IMR-90 (cell line): ENCODE data around the gene EIF4G2. TPM values are rescaled to one million over a fixed set of nuclear protein-coding genes. Genes with fewer than 3 reads are reported as not detected.
A peak's percentile ranks its signal among the peaks of the same experiment; 100 is the strongest.

ENCODE experiments used
- ATAC-seq: fragments of 200-7000 bp; cut with Tn5 transposase; 2 replicates; pipeline ENCODE4 v1.9.1; 2020; ENCODE audit warnings: low read depth, mild to moderate bottlenecking, moderate library complexity
- BruUV-seq: library from RNA; stranded (reverse); fragments of 400-500 nt; replicated peaks from 2 replicates; lab custom pipeline; 2021; lab: Mats Ljungman, UMichigan
- CTCF ChIA-PET: fragments of 300-600 bp; formaldehyde crosslinking; extraction: SDS; loops from one replicate; lab custom pipeline; 2021; ENCODE audit warnings: antibody characterized with exemption; lab: Yijun Ruan, JAX
- POLR2A ChIA-PET: fragments of 300-600 bp; sonication (Branson Sonifier 250); formaldehyde crosslinking; loops from one replicate; lab custom pipeline; 2022; ENCODE audit warnings: antibody characterized with exemption; ENCODE audit not compliant: unreplicated experiment; lab: Charles Lee
- DNase-seq: peaks from one replicate; pipeline ENCODE4 v3.0.0; 2013
- H2AFZ ChIP-seq: replicated peaks from 2 replicates; pipeline ENCODE3; 2013; ENCODE audit warnings: low read length, mild to moderate bottlenecking; ENCODE audit not compliant: poor library complexity
- H2AK5ac ChIP-seq: 2 replicates; pipeline ENCODE4 v1.6.1; 2013; ENCODE audit warnings: low read depth, low read length, inconsistent platforms
- H2AK9ac ChIP-seq: replicated peaks from 2 replicates; pipeline ENCODE3; 2013; ENCODE audit warnings: mild to moderate bottlenecking, low read depth, low read length, moderate library complexity; ENCODE audit not compliant: poor library complexity
- H2BK120ac ChIP-seq: 2 replicates; pipeline ENCODE4 v1.6.1; 2013; ENCODE audit warnings: low read depth, low read length, inconsistent platforms
- H2BK15ac ChIP-seq: 3 replicates; pipeline ENCODE4 v1.6.1; 2013; ENCODE audit warnings: low read depth, low read length, inconsistent platforms
- H2BK20ac ChIP-seq: 2 replicates; pipeline ENCODE4 v1.6.1; 2013; ENCODE audit warnings: low read depth, mild to moderate bottlenecking, inconsistent platforms, low read length, moderate library complexity
- H2BK5ac ChIP-seq: 2 replicates; pipeline ENCODE4 v1.6.1; 2013; ENCODE audit warnings: mild to moderate bottlenecking, low read depth, low read length, inconsistent platforms; ENCODE audit not compliant: poor library complexity, severe bottlenecking
- H3K14ac ChIP-seq: replicated peaks from 2 replicates; pipeline ENCODE4 v1.6.1; 2013; ENCODE audit warnings: low read depth, low read length, inconsistent platforms
- H3K18ac ChIP-seq: 2 replicates; pipeline ENCODE4 v1.6.1; 2013; ENCODE audit warnings: low read depth, low read length, control low read depth
- H3K23ac ChIP-seq: 2 replicates; pipeline ENCODE4 v1.6.1; 2013; ENCODE audit warnings: low read depth, low read length, inconsistent platforms
- H3K27ac ChIP-seq: 2 replicates; pipeline ENCODE4 v1.5.1; 2013; ENCODE audit warnings: mild to moderate bottlenecking, control low read depth, low read length; ENCODE audit not compliant: insufficient read depth
- H3K27me3 ChIP-seq: 2 replicates; pipeline ENCODE4 v1.6.1; 2013; ENCODE audit warnings: low read length; ENCODE audit not compliant: control insufficient read depth, insufficient read depth
- H3K36me3 ChIP-seq: 2 replicates; pipeline ENCODE4 v1.6.1; 2013; ENCODE audit warnings: low read length, mixed read lengths; ENCODE audit not compliant: control insufficient read depth, insufficient read depth
- H3K4ac ChIP-seq: 2 replicates; pipeline ENCODE4 v1.6.1; 2013; ENCODE audit warnings: low read depth, low read length, inconsistent platforms
- H3K4me1 ChIP-seq: 2 replicates; pipeline ENCODE4 v1.6.1; 2013; ENCODE audit warnings: low read length, mixed read lengths; ENCODE audit not compliant: control insufficient read depth, insufficient read depth
- H3K4me2 ChIP-seq: 2 replicates; pipeline ENCODE4 v1.6.1; 2013; ENCODE audit warnings: low read depth, mild to moderate bottlenecking, control low read depth, low read length, moderate library complexity
- H3K4me3 ChIP-seq: 2 replicates; pipeline ENCODE4 v1.5.1; 2013; ENCODE audit warnings: low read depth, mild to moderate bottlenecking, control low read depth, low read length, moderate library complexity; ENCODE audit not compliant: insufficient read depth
- H3K56ac ChIP-seq: 2 replicates; pipeline ENCODE4 v1.6.1; 2013; ENCODE audit warnings: low read length, inconsistent platforms; ENCODE audit not compliant: insufficient read depth; ENCODE audit errors: extremely low read depth
- H3K79me1 ChIP-seq, 2 experiments: 2 replicates each; pipeline ENCODE4 v1.6.1; 2013; ENCODE audit warnings: low read length in 2 of 2, inconsistent platforms in 1 of 2, low read depth in 1 of 2
- H3K9ac ChIP-seq: 2 replicates; pipeline ENCODE4 v1.6.1; 2013; ENCODE audit warnings: low read depth, low read length, control low read depth
- H3K9me1 ChIP-seq: 2 replicates; pipeline ENCODE4 v1.6.1; 2013; ENCODE audit warnings: low read length, inconsistent platforms; ENCODE audit not compliant: insufficient read depth
- H3K9me3 ChIP-seq: 2 replicates; pipeline ENCODE4 v1.6.1; 2013; ENCODE audit warnings: low read length; ENCODE audit not compliant: control insufficient read depth, insufficient read depth
- H4K20me1 ChIP-seq: 2 replicates; pipeline ENCODE4 v1.6.1; 2013; ENCODE audit warnings: low read length, inconsistent platforms; ENCODE audit not compliant: insufficient read depth
- H4K5ac ChIP-seq: 2 replicates; pipeline ENCODE4 v1.6.1; 2013; ENCODE audit warnings: mild to moderate bottlenecking, low read depth, low read length, control low read depth
- H4K8ac ChIP-seq, 2 experiments: 2 replicates each; pipeline ENCODE4 v1.6.1; 2013; ENCODE audit warnings: low read depth in 2 of 2, low read length in 2 of 2, control low read depth in 1 of 2, inconsistent platforms in 1 of 2
- H4K91ac ChIP-seq: 2 replicates; pipeline ENCODE4 v1.6.1; 2013; ENCODE audit warnings: low read depth, low read length, inconsistent platforms; ENCODE audit not compliant: insufficient read depth
- BHLHE40 ChIP-seq: fragments of 150-350 bp; IDR thresholded peaks from 2 replicates; pipeline ENCODE4 v1.6.1; 2016; ENCODE audit warnings: mild to moderate bottlenecking, low read depth, low read length
- CEBPB ChIP-seq: IDR thresholded peaks from 2 replicates; pipeline ENCODE4 v1.6.1; 2012; ENCODE audit warnings: low read depth, low read length, improper control_type of control experiment
- CHD1 ChIP-seq: IDR thresholded peaks from 2 replicates; pipeline ENCODE4 v1.6.1; 2012; ENCODE audit warnings: low read depth, low read length, improper control_type of control experiment
- CTCF ChIP-seq: conservative IDR thresholded peaks from 2 replicates; pipeline ENCODE4 v1.5.1; 2012; ENCODE audit warnings: mild to moderate bottlenecking, low read depth, low read length, improper control_type of control experiment
- ELK1 ChIP-seq: fragments of 150-350 bp; IDR thresholded peaks from 2 replicates; pipeline ENCODE4 v1.6.1; 2016; ENCODE audit warnings: low read depth, mild to moderate bottlenecking, low read length, moderate library complexity, borderline replicate concordance
- FOS ChIP-seq: fragments of 150-350 bp; IDR thresholded peaks from 2 replicates; pipeline ENCODE4 v1.6.1; 2016; ENCODE audit warnings: low read depth, low read length
- MAZ ChIP-seq: IDR thresholded peaks from 2 replicates; pipeline ENCODE4 v1.6.1; 2012; ENCODE audit warnings: low read depth, mild to moderate bottlenecking, low read length, improper control_type of control experiment, moderate library complexity, borderline replicate concordance
- MXI1 ChIP-seq: IDR thresholded peaks from 2 replicates; pipeline ENCODE4 v1.6.1; 2012; ENCODE audit warnings: low read depth, mild to moderate bottlenecking, low read length, moderate library complexity, borderline replicate concordance
- POLR2A ChIP-seq: IDR thresholded peaks from 2 replicates; pipeline ENCODE4 v1.6.1; 2012; ENCODE audit warnings: mild to moderate bottlenecking, low read depth, low read length
- RAD21 ChIP-seq: IDR thresholded peaks from 2 replicates; pipeline ENCODE4 v1.6.1; 2012; ENCODE audit warnings: low read length, improper control_type of control experiment
- RFX5 ChIP-seq: IDR thresholded peaks from 2 replicates; pipeline ENCODE4 v1.8.0; 2012; ENCODE audit warnings: low read depth, mild to moderate bottlenecking, low read length, moderate library complexity
- SMC3 ChIP-seq: fragments of 150-350 bp; IDR thresholded peaks from 2 replicates; pipeline ENCODE4 v1.6.1; 2016; ENCODE audit warnings: low read depth, mild to moderate bottlenecking, antibody characterized with exemption, low read length, moderate library complexity
- WGBS, 2 experiments: methylation state at CpG; one replicate each; pipeline versions ENCODE4 v1.1.5 to v1.1.7; 2013; ENCODE audit warnings: missing lambda C conversion rate in 2 of 2; ENCODE audit not compliant: insufficient read length in 1 of 2; ENCODE audit errors: extremely low coverage in 2 of 2; 5-methylcytosine and 5-hydroxymethylcytosine counted together
- dilution Hi-C: fragments of 300-500 bp; cut with HindIII; formaldehyde crosslinking; loops from one replicate; pipeline ENCODE4 v1.14.3; 2018; ENCODE audit warnings: low sequenced_read_pairs; ENCODE audit not compliant: unreplicated experiment
- in situ Hi-C: fragments of 300-500 bp; cut with MboI; formaldehyde crosslinking; loops from 3 replicates; pipeline ENCODE4 v1.14.3; 2019; ENCODE audit warnings: low sequenced_read_pairs, inconsistent platforms, mixed read lengths
- intact Hi-C: fragments of 100-400 bp; cut with micrococcal nuclease; formaldehyde crosslinking; loops from 2 replicates; pipeline ENCODE4 v1.10.0; 2022
- polyA plus RNA-seq, 3 experiments: library from polyadenylated mRNA; depleted of rRNA; stranded (reverse); fragments of >200 nt; gene quantifications; 2 replicates each; pipeline ENCODE4 v1.2.3, GENCODE V29; 2012; ENCODE audit warnings: low replicate concordance in 1 of 3
- total RNA-seq: library from RNA; depleted of rRNA; stranded (reverse); fragments of >200 nt; gene quantifications from 2 replicates; pipeline ENCODE4 v1.2.3, GENCODE V29; 2012

EIF4G2 gene
- total and polyA plus RNA-seq, 2 of the 4 experiments (the other 2 are of a cell fraction), result 492 to 1,216 TPM

DNA sequence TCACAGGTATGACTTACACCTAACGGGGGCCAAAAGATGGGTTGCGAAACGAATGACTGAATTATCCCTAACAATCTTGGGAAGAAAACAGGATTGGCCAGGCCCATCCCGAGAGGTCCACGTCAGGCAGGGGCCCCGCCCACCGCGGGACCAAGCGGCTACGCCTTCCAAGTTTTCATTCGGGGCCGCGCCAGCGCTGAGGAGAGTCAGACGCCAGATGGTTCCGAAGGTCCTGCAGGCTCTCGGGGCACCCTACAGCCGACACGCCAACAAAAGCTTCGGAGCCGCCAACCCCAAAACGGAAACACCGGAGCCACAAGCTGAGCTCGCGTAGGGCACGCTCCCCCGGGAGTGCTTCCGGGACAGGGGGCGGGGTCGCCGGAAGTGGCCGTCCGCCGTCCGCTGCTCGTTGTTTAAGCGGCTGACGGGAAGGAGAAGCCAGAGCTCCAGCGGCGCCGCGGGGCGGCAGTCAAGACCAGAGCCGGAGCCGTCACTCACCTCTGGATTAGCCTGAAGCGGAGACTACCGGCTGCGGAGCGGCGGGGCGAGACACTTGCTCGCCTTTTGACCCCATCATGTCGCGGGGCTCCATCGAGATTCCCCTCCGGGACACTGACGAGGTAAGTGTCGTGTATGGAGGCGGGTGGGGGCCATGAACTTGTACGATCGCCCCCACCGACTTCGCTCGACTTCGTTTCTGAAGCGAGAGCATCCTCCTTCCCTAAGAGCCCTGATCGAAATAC is 57.7 kb downstream of the EIF4G2 start, which contains the start of gene CTR9 (continued):
- peak; percentile 92; the same call in 1 of the 2 replicates for TF ChIP-seq MXI1
- TF ChIP-seq BHLHE40, result 0 out of 2 replicates have a peak, but pooled peaks have one; percentile 31

DNA sequence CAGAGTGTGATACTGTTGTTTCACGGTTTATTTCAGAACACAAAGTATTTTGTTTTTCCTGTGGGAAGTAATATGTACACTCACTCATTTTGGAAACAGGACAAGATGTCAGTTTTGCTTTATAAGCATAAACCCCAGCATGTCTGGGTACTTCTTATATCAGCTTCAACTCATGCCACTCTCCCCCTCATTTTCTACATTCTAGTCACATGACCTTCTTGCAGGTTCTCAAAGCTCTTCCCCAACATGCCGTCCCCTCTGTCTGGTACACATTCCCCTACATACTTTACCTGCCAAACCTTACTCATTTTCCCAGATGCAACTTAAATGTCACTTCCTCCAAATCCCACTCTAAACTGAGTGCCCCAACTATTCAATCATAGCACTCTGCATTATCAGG is 59.2 kb downstream of the EIF4G2 start:
- no peak for ATAC-seq
- in situ Hi-C loops (loop anchor here (25.0 kb wide), 2 partner anchors 537 to 762 kb away; no protein-coding TSS in a partner anchor), dilution Hi-C loops (loop anchor here (25.0 kb wide), 1 partner anchor 237 kb away; no protein-coding TSS in a partner anchor), intact Hi-C loops (no loop called here)
- Histone ChIP-seq H4K20me1 (peaks cover 9% of the 10 kb centered on the region), H4K5ac (no peak overlapping the region), H3K79me1 (peaks cover 12 to 19% of the 10 kb centered on the region in 2 experiments), H2BK20ac (no peak overlapping the region), H2AK5ac (no peak overlapping the region), H3K4ac (no peak overlapping the region), H3K4me3 (no peak overlapping the region), H3K14ac (no peak overlapping the region), H2BK120ac (no peak overlapping the region), H3K27ac (no peak overlapping the region), H3K9me3 (no peaks in the 10 kb centered on the region), H3K4me1 (no peaks in the 10 kb centered on the region; the same call in 1 of the 2 replicates), H3K9me1 (peaks cover 3% of the 10 kb centered on the region; the same call in 1 of the 2 replicates), H2AFZ (no peak overlapping the region), H3K23ac (no peak overlapping the region), H2AK9ac (no peak overlapping the region), H3K56ac (no peak overlapping the region), H3K27me3 (no peaks in the 10 kb centered on the region), H3K9ac (no peak overlapping the region), H3K4me2 (no peak overlapping the region), H3K18ac (no peak overlapping the region), H4K8ac (no peak overlapping the region), H2BK15ac (no peak overlapping the region), H4K91ac (no peak overlapping the region), H3K36me3 (peaks cover 1% of the 10 kb centered on the region), H2BK5ac (no peak overlapping the region)
- BruUV-seq, result no TSS peak
- TF ChIP-seq RAD21, result no peak
- TF ChIP-seq ELK1, result no peak
- TF ChIP-seq CTCF, result no peak
- TF ChIP-seq MAZ, result no peak
- TF ChIP-seq MXI1, result no peak
- TF ChIP-seq RFX5, result no peak
- TF ChIP-seq POLR2A, result no peak
- TF ChIP-seq CHD1, result no peak
- TF ChIP-seq SMC3, result no peak
- TF ChIP-seq FOS, result no peak
- TF ChIP-seq CEBPB, result no peak
- CTCF ChIA-PET, result no interaction called here
- WGBS, 2 experiments, result 100% methylated on average over 1 of the region's 2 CpGs; no CpG with 5 or more reads in 1 of the 2 experiments
- no peak for DNase-seq
- POLR2A ChIA-PET, result no interaction called here
